Epithelial cell of esophagus (primary cell): ENCODE results near the gene ZNF365.
A peak's percentile ranks its signal among the peaks of the same experiment; 100 is the strongest.

Experiments
- DNase-seq: peaks from one replicate; pipeline ENCODE4 v3.0.0; 2010; ENCODE audit warnings: low read depth
- H3K4me3 ChIP-seq: 2 replicates; pipeline ENCODE4 v1.5.1; 2011; ENCODE audit warnings: mild to moderate bottlenecking, low read length, control low read depth
- TF ChIP-seq, protein P1 (sequence below): IDR thresholded peaks from 2 replicates; pipeline ENCODE4 v1.5.1; 2011; ENCODE audit warnings: low read depth, mild to moderate bottlenecking, low read length, control low read depth, inconsistent platforms; ENCODE audit not compliant: insufficient read depth; ENCODE audit errors: missing control alignments

Gene ZNF365

GRCh38 chr10:62433181-62433692, 59.1 kb downstream of the ZNF365 start:
- no peak overlapping the region for H3K4me3 ChIP-seq
- peak; percentile 95 for DNase-seq

GRCh38 chr10:62433901-62434300, 59.7 kb downstream of the ZNF365 start:
- H3K4me3 ChIP-seq = no peak overlapping the region
- peak; percentile 82 for DNase-seq
- TF ChIP-seq, protein P1, sequence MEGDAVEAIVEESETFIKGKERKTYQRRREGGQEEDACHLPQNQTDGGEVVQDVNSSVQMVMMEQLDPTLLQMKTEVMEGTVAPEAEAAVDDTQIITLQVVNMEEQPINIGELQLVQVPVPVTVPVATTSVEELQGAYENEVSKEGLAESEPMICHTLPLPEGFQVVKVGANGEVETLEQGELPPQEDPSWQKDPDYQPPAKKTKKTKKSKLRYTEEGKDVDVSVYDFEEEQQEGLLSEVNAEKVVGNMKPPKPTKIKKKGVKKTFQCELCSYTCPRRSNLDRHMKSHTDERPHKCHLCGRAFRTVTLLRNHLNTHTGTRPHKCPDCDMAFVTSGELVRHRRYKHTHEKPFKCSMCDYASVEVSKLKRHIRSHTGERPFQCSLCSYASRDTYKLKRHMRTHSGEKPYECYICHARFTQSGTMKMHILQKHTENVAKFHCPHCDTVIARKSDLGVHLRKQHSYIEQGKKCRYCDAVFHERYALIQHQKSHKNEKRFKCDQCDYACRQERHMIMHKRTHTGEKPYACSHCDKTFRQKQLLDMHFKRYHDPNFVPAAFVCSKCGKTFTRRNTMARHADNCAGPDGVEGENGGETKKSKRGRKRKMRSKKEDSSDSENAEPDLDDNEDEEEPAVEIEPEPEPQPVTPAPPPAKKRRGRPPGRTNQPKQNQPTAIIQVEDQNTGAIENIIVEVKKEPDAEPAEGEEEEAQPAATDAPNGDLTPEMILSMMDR = no peak

More at GRCh38 chr10:62433181-62433692, 59.1 kb downstream of the ZNF365 start:
- TF ChIP-seq, protein P1 = no peak

DNA sequence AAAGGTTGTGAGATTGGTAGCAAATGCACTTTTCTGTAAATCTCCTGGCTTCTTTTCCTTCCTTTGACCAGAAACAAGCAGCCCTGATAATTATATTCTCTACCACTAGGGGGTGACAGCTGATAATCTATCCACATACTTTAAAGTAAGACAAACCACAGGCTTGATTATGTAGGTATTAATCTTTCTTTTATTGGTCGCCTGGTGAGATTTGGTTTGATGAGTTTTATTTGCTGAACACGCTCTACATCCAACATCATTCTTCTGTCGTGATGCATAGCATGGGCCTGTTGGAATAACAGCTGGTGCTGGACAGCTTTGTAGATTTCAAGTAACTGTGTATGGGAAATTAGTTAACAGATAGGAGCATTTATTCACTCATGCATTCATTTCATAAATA, 63.5 kb downstream of the ZNF365 start:
- H3K4me3 ChIP-seq = no peak overlapping the region
- TF ChIP-seq, protein P1 = peak; percentile 68
- peak; percentile 74 for DNase-seq

DNA sequence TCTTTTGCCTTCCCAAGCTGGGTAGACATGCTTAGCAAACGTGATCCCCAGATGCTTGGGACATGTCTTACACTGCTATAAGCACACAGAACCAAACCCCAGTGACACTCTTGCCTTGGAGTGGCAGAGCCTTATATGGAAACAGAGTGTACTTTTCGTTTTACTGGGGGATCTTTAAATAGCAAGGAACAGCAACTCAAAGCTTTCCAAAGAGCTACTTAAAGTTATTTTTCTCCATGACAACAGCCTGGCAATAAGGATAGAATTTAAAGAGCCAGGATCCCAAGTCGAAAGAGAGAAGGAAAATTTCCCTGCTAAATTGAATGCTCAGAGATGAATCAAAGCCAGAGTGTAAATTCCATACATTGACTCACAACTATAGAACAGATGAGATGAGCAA, 67.8 kb downstream of the ZNF365 start:
- TF ChIP-seq, protein P1 = no peak
- DNase-seq = no peak
- H3K4me3 ChIP-seq = no peak overlapping the region

GRCh38 chr10:62442894-62443669, 68.9 kb downstream of the ZNF365 start:
- H3K4me3 ChIP-seq = no peak overlapping the region
- no peak for DNase-seq
- TF ChIP-seq, protein P1 = no peak

DNA sequence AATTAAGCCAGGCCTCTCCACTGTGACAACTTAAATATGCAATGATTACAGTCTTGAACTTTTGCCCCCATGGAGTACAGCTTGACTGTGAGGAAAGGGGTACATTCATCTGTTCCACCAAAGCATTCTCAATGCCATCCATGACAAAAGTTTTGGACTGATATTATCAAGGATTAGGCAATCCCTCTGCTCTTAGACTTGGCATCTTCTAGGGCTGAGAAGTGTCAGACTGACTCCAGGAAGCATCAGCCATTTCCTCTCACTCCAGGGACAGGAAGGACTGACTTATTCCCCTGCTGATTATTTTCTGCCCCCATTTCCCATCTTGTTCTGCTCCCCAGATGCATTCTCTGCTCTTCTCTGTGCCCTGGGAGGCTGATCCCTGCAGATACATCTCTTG, 69.7 kb downstream of the ZNF365 start:
- no peak for DNase-seq
- no peak overlapping the region for H3K4me3 ChIP-seq
- TF ChIP-seq, protein P1 = no peak
